Peyer's patch (tissue), 4 donors: ENCODE measurements around the gene OR2B3. TPM values are rescaled to one million over a fixed set of nuclear protein-coding genes. Genes with fewer than 3 reads are reported as not detected.
A peak's percentile ranks its signal among the peaks of the same experiment; 100 is the strongest.

Experiments used
- DNase-seq, 3 donors: peaks; one replicate each; pipeline ENCODE4 v3.0.0-alpha.2; 2017 to 2019
- H3K27ac ChIP-seq, 4 donors: fragments of 200-600 bp; sonication (generic); one replicate each; pipeline ENCODE4 v1.5.1; 2016 to 2019
- H3K27me3 ChIP-seq, 2 donors: fragments of 200-600 bp; sonication (generic); one replicate each; pipeline ENCODE4 v1.5.1; 2019
- H3K36me3 ChIP-seq, 3 donors: fragments of 200-600 bp; sonication (generic); one replicate each; pipeline ENCODE4 v1.5.1; 2016 to 2019
- H3K4me1 ChIP-seq, 4 donors: fragments of 200-600 bp; sonication (generic); one replicate each; pipeline ENCODE4 v1.5.1; 2016 to 2019
- H3K4me3 ChIP-seq, 4 donors: fragments of 200-600 bp; sonication (generic); 1 replicate in 3 of 4; 2 replicates in 1 of 4; pipeline ENCODE4 v1.5.1; 2016 to 2019; ENCODE audit warnings: mild to moderate bottlenecking in 1 of 4
- H3K9me3 ChIP-seq, 4 donors: fragments of 200-600 bp; sonication (generic); one replicate each; pipeline ENCODE4 v1.5.1; 2016 to 2019; ENCODE audit warnings: mild to moderate bottlenecking in 1 of 4
- CTCF ChIP-seq, 6 experiments: fragments of 450-650 bp in 4 of 6; fragments of 200-600 bp in 2 of 6; sonication (generic) in 1 of 6; IDR thresholded peaks; one replicate each; pipeline ENCODE4 v1.5.1; 2017 to 2019; ENCODE audit warnings: antibody characterized with exemption in 6 of 6, mild to moderate bottlenecking in 3 of 6, moderate library complexity in 1 of 6
- POLR2A ChIP-seq, 2 donors: fragments of 450-650 bp; IDR thresholded peaks; one replicate each; pipeline ENCODE4 v1.5.1; 2017; ENCODE audit warnings: antibody characterized with exemption in 2 of 2, mild to moderate bottlenecking in 2 of 2, moderate library complexity in 2 of 2
- total RNA-seq, 4 donors: library from RNA; depleted of rRNA; stranded (reverse); fragments of >200 nt; gene quantifications; one replicate each; pipeline ENCODE4 v1.1.0, GENCODE V29; 2016

The OR2B3 gene
- total RNA-seq, 4 donors from 2014 or later: not detected

DNA sequence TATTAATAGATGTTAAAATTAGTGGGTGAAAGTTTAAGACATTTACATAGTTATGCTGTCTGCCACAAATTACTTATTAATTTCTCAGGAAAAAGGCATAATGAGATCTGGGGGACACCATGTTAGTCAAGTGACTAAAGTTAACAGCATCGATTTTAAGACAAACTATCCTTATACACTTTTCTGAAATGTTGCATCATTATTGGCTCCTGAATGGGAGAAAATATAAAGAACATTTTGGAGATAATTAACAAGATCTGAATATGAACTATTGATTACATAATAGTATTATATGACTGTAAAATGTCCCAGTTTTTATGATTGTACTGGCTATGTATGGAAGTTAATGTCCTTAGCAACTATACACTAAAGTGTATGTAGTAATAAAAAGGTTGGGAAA is 7.9 kb downstream of the OR2B3 start:
- no peaks in the 10 kb centered on the region for H3K4me1 ChIP-seq
- TF ChIP-seq CTCF (IDR thresholded peaks at IDR 0.05): no peak
- TF ChIP-seq POLR2A (IDR thresholded peaks at IDR 0.05): no peak

GRCh38 chr6:29071831-29072723 is 15.0 kb downstream of the OR2B3 start:
- no peak for DNase-seq
- Histone ChIP-seq H3K27me3 (no peaks in the 10 kb centered on the region), H3K4me1 (no peaks in the 10 kb centered on the region), H3K9me3 (no peaks in the 10 kb centered on the region), H3K36me3 (no peaks in the 10 kb centered on the region), H3K4me3 (no peak overlapping the region), H3K27ac (no peak overlapping the region)
- TF ChIP-seq CTCF (IDR thresholded peaks at IDR 0.05): peak in 3 of 6 experiments; percentile 24 to 36 (median 27)
- no peak for TF ChIP-seq POLR2A (IDR thresholded peaks at IDR 0.05)

More for the DNA sequence above, 7.9 kb downstream of the OR2B3 start:
- DNase-seq: no peak
- no peak overlapping the region for H3K27ac ChIP-seq
- H3K9me3 ChIP-seq: no peaks in the 10 kb centered on the region
- H3K4me3 ChIP-seq: no peak overlapping the region
- H3K36me3 ChIP-seq: no peaks in the 10 kb centered on the region
- H3K27me3 ChIP-seq: no peaks in the 10 kb centered on the region

DNA sequence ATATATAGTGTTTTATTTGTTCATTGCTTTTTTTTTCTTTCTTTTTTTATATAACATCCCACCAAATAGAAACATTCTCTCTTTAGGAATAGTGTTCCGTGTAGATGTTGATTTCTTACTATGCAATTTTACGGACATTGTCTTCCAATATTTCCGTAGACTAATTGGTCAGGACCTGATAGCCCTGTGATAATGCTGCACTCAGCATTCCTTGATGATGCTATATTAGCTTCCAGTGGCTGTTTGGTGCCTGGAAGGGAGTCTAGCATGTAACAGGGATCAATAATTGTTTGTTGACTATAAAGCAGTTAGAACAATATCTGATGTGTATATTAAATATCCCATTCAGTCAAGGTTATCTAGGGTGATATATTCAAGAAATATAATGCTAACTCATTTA is 35.4 kb downstream of the OR2B3 start:
- TF ChIP-seq POLR2A (IDR thresholded peaks at IDR 0.05): no peak
- TF ChIP-seq CTCF (IDR thresholded peaks at IDR 0.05): no peak
- Histone ChIP-seq H3K27me3 (no peaks in the 10 kb centered on the region), H3K36me3 (no peaks in the 10 kb centered on the region), H3K4me1 (no peaks in the 10 kb centered on the region), H3K27ac (no peak overlapping the region), H3K4me3 (no peak overlapping the region), H3K9me3 (no peaks in the 10 kb centered on the region)
- DNase-seq: no peak

GRCh38 chr6:29045075-29045474 is 42.0 kb downstream of the OR2B3 start, which contains the start of gene OR2W1:
Gene OR2W1 (minus strand): TSS chr6:29045175. CDS start chr6:29045175, 0 bp downstream.
- Histone ChIP-seq H3K4me1 (no peaks in the 10 kb centered on the region), H3K4me3 (no peak within 1 kb of the TSS), H3K27me3 (no peaks in the 10 kb centered on the region), H3K36me3 (no peaks in the 10 kb centered on the region), H3K27ac (no peak within 1 kb of the TSS), H3K9me3 (no peaks in the 10 kb centered on the region)
- TF ChIP-seq POLR2A (IDR thresholded peaks at IDR 0.05) (no peak), CTCF (IDR thresholded peaks at IDR 0.05) (no peak)
- DNase-seq: no peak

Other genes with a start within 250 kb of the OR2B3 start
- 10 to 100 TPM; 52.2 to 71.4 (median 64.2) TPM for gene TRIM27, start 163.3 kb downstream of the OR2B3 start, total RNA-seq
- 1 to 10 TPM in 3 of 4 donors, not detected in 1; 1.2 to 1.4 (median 1.3) TPM for gene ZNF311, start 82.0 kb downstream of the OR2B3 start, total RNA-seq
- gene OR2W1, start 42.1 kb downstream of the OR2B3 start, total RNA-seq: not detected
- not detected for gene OR2J1, start 12.2 kb upstream of the OR2B3 start, total RNA-seq
- gene OR2J3, start 20.7 kb upstream of the OR2B3 start, total RNA-seq: not detected
- not detected for gene OR2J2, start 83.6 kb upstream of the OR2B3 start, total RNA-seq
- gene OR14J1, start 214.4 kb upstream of the OR2B3 start, total RNA-seq: not detected